OCI-LY1 (cell line): ENCODE data around the gene ANKRD33B.

ENCODE experiments used
- EZH2 ChIP-seq: fragments of 200-600 bp; sonication (generic), shearing (Covaris generic); IDR thresholded peaks from 2 replicates; pipeline ENCODE4 v1.8.0; 2017; ENCODE audit warnings: borderline replicate concordance, mixed run types, mild to moderate bottlenecking, antibody characterized with exemption, low read length, moderate library complexity, mixed read lengths
- TF ChIP-seq, protein P1 (sequence below): fragments of 200-600 bp; sonication (generic), shearing (Covaris generic); IDR thresholded peaks from 2 replicates; pipeline ENCODE4 v1.5.1; 2017; ENCODE audit warnings: mild to moderate bottlenecking, antibody characterized with exemption, low read length, moderate library complexity, mixed read lengths

GRCh38 chr5:10622810-10623209 lies 58.9 kb downstream of the ANKRD33B start:
- no peak for TF ChIP-seq EZH2
- TF ChIP-seq, protein P1, sequence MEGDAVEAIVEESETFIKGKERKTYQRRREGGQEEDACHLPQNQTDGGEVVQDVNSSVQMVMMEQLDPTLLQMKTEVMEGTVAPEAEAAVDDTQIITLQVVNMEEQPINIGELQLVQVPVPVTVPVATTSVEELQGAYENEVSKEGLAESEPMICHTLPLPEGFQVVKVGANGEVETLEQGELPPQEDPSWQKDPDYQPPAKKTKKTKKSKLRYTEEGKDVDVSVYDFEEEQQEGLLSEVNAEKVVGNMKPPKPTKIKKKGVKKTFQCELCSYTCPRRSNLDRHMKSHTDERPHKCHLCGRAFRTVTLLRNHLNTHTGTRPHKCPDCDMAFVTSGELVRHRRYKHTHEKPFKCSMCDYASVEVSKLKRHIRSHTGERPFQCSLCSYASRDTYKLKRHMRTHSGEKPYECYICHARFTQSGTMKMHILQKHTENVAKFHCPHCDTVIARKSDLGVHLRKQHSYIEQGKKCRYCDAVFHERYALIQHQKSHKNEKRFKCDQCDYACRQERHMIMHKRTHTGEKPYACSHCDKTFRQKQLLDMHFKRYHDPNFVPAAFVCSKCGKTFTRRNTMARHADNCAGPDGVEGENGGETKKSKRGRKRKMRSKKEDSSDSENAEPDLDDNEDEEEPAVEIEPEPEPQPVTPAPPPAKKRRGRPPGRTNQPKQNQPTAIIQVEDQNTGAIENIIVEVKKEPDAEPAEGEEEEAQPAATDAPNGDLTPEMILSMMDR: no peak
